ENCODE measurements around the gene ZNF57. TPM values are rescaled to one million over a fixed set of nuclear protein-coding genes. Genes with fewer than 3 reads are reported as not detected.
A peak's percentile ranks its signal among the peaks of the same experiment; 100 is the strongest.
"Not testable (repeated sequence)": the region's sequence is repeated elsewhere in the genome, so short reads cannot be mapped to it uniquely, and the experiment has no call there.

ZNF57 gene
- polyA plus RNA-seq, 3 donors from 2014 or later, result 3.4 to 8.5 (median 3.7) TPM

GRCh38 chr19:2917275-2918184 is 16.8 kb downstream of the ZNF57 start:
- H3K27me3 Mint-ChIP-seq (ENCODE audit: low read depth in 3 of 3), result no peaks in the 10 kb centered on the region
- no peak overlapping the region for H3K4me3 Mint-ChIP-seq
- no peak for DNase-seq
- peaks cover 3 to 14% (median 6%) of the 10 kb centered on the region in 6 donors for H3K9me3 Mint-ChIP-seq
- H3K36me3 Mint-ChIP-seq, result peaks cover 29 to 43% (median 41%) of the 10 kb centered on the region in 3 donors
- no peaks in the 10 kb centered on the region for H3K4me1 Mint-ChIP-seq
- no peak overlapping the region for H3K27ac Mint-ChIP-seq

GRCh38 chr19:2922987-2923386 is 22.3 kb downstream of the ZNF57 start:
- no peaks in the 10 kb centered on the region for H3K4me1 Mint-ChIP-seq

GRCh38 chr19:2923510-2923909 is 22.8 kb downstream of the ZNF57 start:
- no peak for DNase-seq
- no peaks in the 10 kb centered on the region for H3K9me3 Mint-ChIP-seq
- no peaks in the 10 kb centered on the region for H3K27me3 Mint-ChIP-seq (ENCODE audit: low read depth in 3 of 3)
- no peak overlapping the region for H3K27ac Mint-ChIP-seq
- peaks cover 6 to 9% (median 8%) of the 10 kb centered on the region in 3 donors for H3K36me3 Mint-ChIP-seq
- no peaks in the 10 kb centered on the region for H3K4me1 Mint-ChIP-seq
- no peak overlapping the region for H3K4me3 Mint-ChIP-seq

More at GRCh38 chr19:2922987-2923386, 22.3 kb downstream of the ZNF57 start:
- Mint-ChIP-seq H3K36me3 (peaks cover 8 to 13% (median 12%) of the 10 kb centered on the region in 3 donors), H3K27me3 (ENCODE audit: low read depth in 3 of 3) (no peaks in the 10 kb centered on the region), H3K27ac (no peak overlapping the region), H3K4me3 (no peak overlapping the region), H3K9me3 (peaks cover 0 to 2% (median 0%) of the 10 kb centered on the region in 6 donors)
- DNase-seq, result no peak

- H3K27ac Mint-ChIP-seq, result no peak overlapping the region
- no peak overlapping the region for H3K4me3 Mint-ChIP-seq
- peaks cover 0 to 2% of the 10 kb centered on the region in 2 donors for H3K4me1 Mint-ChIP-seq
- H3K27me3 Mint-ChIP-seq (ENCODE audit: low read depth in 3 of 3), result no peaks in the 10 kb centered on the region
- H3K36me3 Mint-ChIP-seq, result peaks cover 9 to 11% (median 9%) of the 10 kb centered on the region in 3 donors
- peaks cover 4 to 10% (median 8%) of the 10 kb centered on the region in 6 donors for H3K9me3 Mint-ChIP-seq
- DNase-seq, result no peak
These were observed 25.8 kb downstream of the ZNF57 start for GRCh38 chr19:2926341-2927031.

- H3K27ac Mint-ChIP-seq, result no peak overlapping the region
- no peaks in the 10 kb centered on the region for H3K27me3 Mint-ChIP-seq (ENCODE audit: low read depth in 3 of 3)
- peaks cover 0 to 2% of the 10 kb centered on the region in 2 donors for H3K4me1 Mint-ChIP-seq
- H3K9me3 Mint-ChIP-seq, result peaks cover 7 to 16% (median 10%) of the 10 kb centered on the region in 6 donors
- no peak for DNase-seq
- no peak overlapping the region for H3K4me3 Mint-ChIP-seq
- peaks cover 12 to 13% (median 12%) of the 10 kb centered on the region in 3 donors for H3K36me3 Mint-ChIP-seq
These were observed 26.3 kb downstream of the ZNF57 start for GRCh38 chr19:2927032-2927430.

GRCh38 chr19:2933490-2933910 is 32.8 kb downstream of the ZNF57 start:
- Mint-ChIP-seq H3K9me3 (peaks cover 20 to 48% (median 38%) of the 10 kb centered on the region in 6 donors), H3K36me3 (peaks cover 37 to 57% (median 50%) of the 10 kb centered on the region in 3 donors)

GRCh38 chr19:2935863-2936262 is 35.1 kb downstream of the ZNF57 start:
- not testable (repeated sequence) for DNase-seq; H3K4me3 Mint-ChIP-seq; H3K27ac Mint-ChIP-seq; H3K4me1 Mint-ChIP-seq; H3K27me3 Mint-ChIP-seq (ENCODE audit: low read depth in 3 of 3)
- Mint-ChIP-seq H3K36me3 (peaks cover 32 to 53% (median 48%) of the 10 kb centered on the region in 3 donors), H3K9me3 (peaks cover 18 to 43% (median 33%) of the 10 kb centered on the region in 6 donors)

More at GRCh38 chr19:2933490-2933910, 32.8 kb downstream of the ZNF57 start:
- H3K4me3 Mint-ChIP-seq, result no peak overlapping the region
- H3K27me3 Mint-ChIP-seq (ENCODE audit: low read depth in 3 of 3), result peaks cover 0 to 3% (median 2%) of the 10 kb centered on the region in 3 donors
- H3K4me1 Mint-ChIP-seq, result peaks cover 0 to 2% of the 10 kb centered on the region in 2 donors
- H3K27ac Mint-ChIP-seq, result no peak overlapping the region
- no peak for DNase-seq

- H3K27ac Mint-ChIP-seq, result peak overlapping the region in 4 of 6 donors; percentile 10 to 62 (median 36)
- H3K4me3 Mint-ChIP-seq, result peak overlapping the region; percentile 10 to 70 (median 33)
- no peak for DNase-seq
- H3K27me3 Mint-ChIP-seq (ENCODE audit: low read depth in 3 of 3), result peaks cover 6 to 8% (median 7%) of the 10 kb centered on the region in 3 donors
- no peaks in the 10 kb centered on the region for H3K9me3 Mint-ChIP-seq
- H3K4me1 Mint-ChIP-seq, result peaks cover 12 to 28% of the 10 kb centered on the region in 2 donors
- H3K36me3 Mint-ChIP-seq, result peaks cover 0 to 3% (median 0%) of the 10 kb centered on the region in 3 donors
These were observed 42.4 kb downstream of the ZNF57 start for GRCh38 chr19:2942928-2943640.

- Mint-ChIP-seq H3K27ac (peak overlapping the region; percentile 62 to 90 (median 82)), H3K9me3 (no peaks in the 10 kb centered on the region), H3K27me3 (ENCODE audit: low read depth in 3 of 3) (peaks cover 6 to 8% (median 7%) of the 10 kb centered on the region in 3 donors), H3K4me3 (peak overlapping the region; percentile 85 to 98 (median 95)), H3K36me3 (peaks cover 0 to under 1% (median 0%) of the 10 kb centered on the region in 3 donors), H3K4me1 (peaks cover 20 to 32% of the 10 kb centered on the region in 2 donors)
- no peak for DNase-seq
These were observed 43.7 kb downstream of the ZNF57 start for GRCh38 chr19:2944403-2944774.

- Mint-ChIP-seq H3K9me3 (no peaks in the 10 kb centered on the region), H3K36me3 (no peaks in the 10 kb centered on the region), H3K4me1 (peaks cover 26 to 38% of the 10 kb centered on the region in 2 donors), H3K27me3 (ENCODE audit: low read depth in 3 of 3) (peaks cover 6 to 8% (median 7%) of the 10 kb centered on the region in 3 donors), H3K27ac (peak within 1 kb of the TSS; percentile 90 to 99 (median 98)), H3K4me3 (peak within 1 kb of the TSS; percentile 94 to 98 (median 96))
- DNase-seq, result peak; percentile 99
These were observed 44.2 kb downstream of the ZNF57 start, which contains the start of gene ZNF77 for GRCh38 chr19:2944775-2945574. ZNF77 (minus strand) TSS chr19:2944971; CDS start chr19:2944840, 131 bp downstream.

- Mint-ChIP-seq H3K4me3 (peak overlapping the region; percentile 94 to 98 (median 96)), H3K36me3 (no peaks in the 10 kb centered on the region), H3K27me3 (ENCODE audit: low read depth in 3 of 3) (peaks cover 9 to 11% (median 10%) of the 10 kb centered on the region in 3 donors), H3K27ac (peak overlapping the region; percentile 90 to 99 (median 98)), H3K4me1 (peaks cover 33 to 45% of the 10 kb centered on the region in 2 donors), H3K9me3 (no peaks in the 10 kb centered on the region)
- DNase-seq, result no peak
These were observed 45.0 kb downstream of the ZNF57 start for GRCh38 chr19:2945575-2946184.

GRCh38 chr19:2949939-2950285 is 49.2 kb downstream of the ZNF57 start:
- DNase-seq, result no peak

More at GRCh38 chr19:2949939-2950285, 49.2 kb downstream of the ZNF57 start:
- peaks cover 8 to 10% (median 9%) of the 10 kb centered on the region in 3 donors for H3K27me3 Mint-ChIP-seq (ENCODE audit: low read depth in 3 of 3)
- H3K4me3 Mint-ChIP-seq, result peak overlapping the region; percentile 93 to 99 (median 94)
- no peaks in the 10 kb centered on the region for H3K9me3 Mint-ChIP-seq
- H3K36me3 Mint-ChIP-seq, result no peaks in the 10 kb centered on the region
- peaks cover 30 to 36% of the 10 kb centered on the region in 2 donors for H3K4me1 Mint-ChIP-seq
- H3K27ac Mint-ChIP-seq, result peak overlapping the region; percentile 89 to 99 (median 98)

Measured in immature natural killer cell (primary cell).